Endothelial cell of umbilical vein (primary cell): ENCODE data around the gene DQX1. TPM values are rescaled to one million over a fixed set of nuclear protein-coding genes. Genes with fewer than 3 reads are reported as not detected.

Experiments used
- BruUV-seq: library from RNA; stranded (reverse); fragments of 400-500 nt; replicated peaks from 2 replicates; lab custom pipeline; 2021; lab: Mats Ljungman, UMichigan
- CTCF ChIA-PET: fragments of 300-600, 350-600 bp; sonication (Branson Sonifier 250); formaldehyde crosslinking; loops from one replicate; lab custom pipeline; 2021; ENCODE audit warnings: antibody characterized with exemption, inconsistent platforms; lab: Charles Lee
- POLR2A ChIA-PET: fragments of 300-600, 350-600 bp; sonication (Branson Sonifier 250); formaldehyde crosslinking; loops from one replicate; lab custom pipeline; 2021; ENCODE audit warnings: antibody characterized with exemption, inconsistent platforms; lab: Charles Lee
- DNase-seq: peaks from one replicate; pipeline ENCODE4 v3.0.0-alpha.2; 2011; ENCODE audit warnings: low read depth, low spot score
- FAIRE-seq: peaks from 2 replicates; lab custom pipeline; 2011; peaks lifted over from hg19 to GRCh38; lab: Jason Lieb, UNC
- H2AFZ ChIP-seq: 2 replicates; pipeline ENCODE4 v1.6.0; 2012; ENCODE audit warnings: low read depth, low read length, control low read depth, inconsistent platforms
- H3K27ac ChIP-seq: 2 replicates; pipeline ENCODE4 v1.5.1; 2011; ENCODE audit warnings: low read depth, mild to moderate bottlenecking, control low read depth, low read length, moderate library complexity; ENCODE audit not compliant: insufficient read depth
- H3K27me3 ChIP-seq, 2 experiments: 2 replicates each; pipeline versions ENCODE4 v1.6.0 to v1.6.1; 2011; ENCODE audit warnings: low read length in 2 of 2, mixed read lengths in 1 of 2; ENCODE audit not compliant: control insufficient read depth in 2 of 2, insufficient read depth in 2 of 2
- H3K36me3 ChIP-seq, 2 experiments: 2 replicates in 1 of 2; 3 replicates in 1 of 2; pipeline ENCODE4 v1.5.1; 2011; ENCODE audit warnings: low read length in 2 of 2, mild to moderate bottlenecking in 1 of 2, moderate library complexity in 1 of 2; ENCODE audit not compliant: control insufficient read depth in 2 of 2, insufficient read depth in 2 of 2; ENCODE audit errors: extremely low read depth in 1 of 2
- H3K4me1 ChIP-seq: 3 replicates; pipeline ENCODE4 v1.5.1; 2011; ENCODE audit warnings: mild to moderate bottlenecking, low read length; ENCODE audit not compliant: control insufficient read depth, insufficient read depth; ENCODE audit errors: extremely low read depth
- H3K4me2 ChIP-seq: 2 replicates; pipeline ENCODE4 v1.6.1; 2011; ENCODE audit warnings: low read length, control low read depth, mixed read lengths; ENCODE audit not compliant: insufficient read depth
- H3K4me3 ChIP-seq, 3 experiments: fragments of 200-600 bp in 1 of 3; sonication (generic), shearing (Covaris generic) in 1 of 3; replicated peaks in 1 of 3; 2 replicates each; pipeline ENCODE4 v1.5.1; 2011 to 2016; ENCODE audit warnings: control low read depth in 3 of 3, low read length in 3 of 3, mild to moderate bottlenecking in 2 of 3, inconsistent platforms in 1 of 3, low read depth in 1 of 3, moderate library complexity in 1 of 3; ENCODE audit not compliant: insufficient read depth in 1 of 3
- H3K79me2 ChIP-seq: 2 replicates; pipeline ENCODE4 v1.6.0; 2012; ENCODE audit warnings: low read length, inconsistent platforms; ENCODE audit not compliant: control insufficient read depth, insufficient read depth
- H3K9ac ChIP-seq: replicated peaks from 2 replicates; pipeline ENCODE3; 2011; ENCODE audit warnings: low read length, control low read depth; ENCODE audit not compliant: insufficient read depth; ENCODE audit errors: extremely low read depth
- H3K9me1 ChIP-seq: replicated peaks from 3 replicates; pipeline ENCODE4 v1.6.0; 2011; ENCODE audit warnings: mild to moderate bottlenecking, low read length; ENCODE audit not compliant: control insufficient read depth, insufficient read depth; ENCODE audit errors: extremely low read depth
- H3K9me3 ChIP-seq: replicated peaks from 2 replicates; pipeline ENCODE4 v1.5.1; 2012; ENCODE audit warnings: low read length, inconsistent platforms; ENCODE audit not compliant: control insufficient read depth, insufficient read depth
- H4K20me1 ChIP-seq: replicated peaks from 2 replicates; pipeline ENCODE3; 2011; ENCODE audit warnings: mild to moderate bottlenecking, low read length; ENCODE audit not compliant: control insufficient read depth, insufficient read depth; ENCODE audit errors: extremely low read depth
- CTCF ChIP-seq, 2 donors: IDR thresholded peaks; 1 replicate in 1 of 2; 2 replicates in 1 of 2; pipeline ENCODE4 v1.5.1; 2011; ENCODE audit warnings: low read length in 2 of 2, mild to moderate bottlenecking in 2 of 2, moderate library complexity in 2 of 2, control low read depth in 1 of 2, inconsistent platforms in 1 of 2, low read depth in 1 of 2; ENCODE audit not compliant: insufficient read depth in 1 of 2; ENCODE audit errors: extremely low read depth in 1 of 2
- EZH2 ChIP-seq: IDR thresholded peaks from 2 replicates; pipeline ENCODE4 v1.6.1; 2012; ENCODE audit warnings: borderline replicate concordance, low read depth, mild to moderate bottlenecking, moderate library complexity, low read length, inconsistent platforms; ENCODE audit not compliant: severe bottlenecking
- FOS ChIP-seq: IDR thresholded peaks from 2 replicates; pipeline ENCODE4 v1.6.1; 2011; ENCODE audit warnings: mild to moderate bottlenecking, low read length, moderate library complexity, borderline replicate concordance; ENCODE audit not compliant: insufficient read depth
- GATA2 ChIP-seq: IDR thresholded peaks from 2 replicates; pipeline ENCODE4 v1.7.0; 2011; ENCODE audit warnings: low read depth, mild to moderate bottlenecking, moderate library complexity, mixed read lengths, low read length; ENCODE audit not compliant: insufficient read length, insufficient read depth
- JUN ChIP-seq: IDR thresholded peaks from 2 replicates; pipeline ENCODE4 v1.6.1; 2011; ENCODE audit warnings: borderline replicate concordance, low read depth; ENCODE audit not compliant: insufficient read length, insufficient read depth
- MAX ChIP-seq: IDR thresholded peaks from 2 replicates; pipeline ENCODE4 v1.6.1; 2011; ENCODE audit not compliant: insufficient read depth, insufficient read length
- MYC ChIP-seq: IDR thresholded peaks from one replicate; pipeline ENCODE4 v1.6.1; 2011; ENCODE audit warnings: mild to moderate bottlenecking, low read depth, low read length
- POLR2A ChIP-seq: IDR thresholded peaks from 2 replicates; pipeline ENCODE4 v1.6.1; 2012; ENCODE audit warnings: low read depth, mild to moderate bottlenecking, control low read depth, low read length
- POLR2AphosphoS5 ChIP-seq: IDR thresholded peaks from 2 replicates; pipeline ENCODE4 v1.6.1; 2012; ENCODE audit warnings: low read depth, mild to moderate bottlenecking, control low read depth, low read length, moderate library complexity; ENCODE audit not compliant: insufficient read depth
- dilution Hi-C: fragments of 300-500 bp; cut with MboI; formaldehyde crosslinking; loops from one replicate; pipeline ENCODE4 v1.15.0; 2019; ENCODE audit warnings: low sequenced_read_pairs; ENCODE audit not compliant: extremely low pct_ligation_motif_present
- intact Hi-C: fragments of 100-400 bp; cut with micrococcal nuclease; formaldehyde crosslinking; loops from one replicate; pipeline ENCODE4 v1.10.0; 2022
- polyA plus RNA-seq, 4 experiments: library from polyadenylated mRNA; depleted of rRNA in 3 of 4; stranded (reverse) in 3 of 4; unstranded in 1 of 4; fragments of >200 nt; gene quantifications; 2 replicates each; pipeline versions ENCODE4 v1.2.1 to v1.2.3, GENCODE V29; 2011 to 2012; ENCODE audit warnings: missing spikeins in 1 of 4
- total RNA-seq: library from RNA; stranded (reverse); gene quantifications from 2 replicates; pipeline ENCODE4 v1.2.3, GENCODE V29; 2021

Gene DQX1
- total and polyA plus RNA-seq, 2 donors (not counting 3 experiments of a cell fraction or from before 2014, with no cell fraction given), result 0.06 to 0.44 TPM

- H3K79me2 ChIP-seq, result no peaks in the 10 kb centered on the region
- H3K27ac ChIP-seq, result no peak overlapping the region
- CTCF ChIA-PET, result interaction anchor here (1.2 to 1.5 kb wide), 2 partner anchors 8 to 11 kb away, joined by 3 to 6 read pairs; no protein-coding TSS in a partner anchor
- H3K9me1 ChIP-seq, result no peaks in the 10 kb centered on the region
- no peaks in the 10 kb centered on the region for H4K20me1 ChIP-seq
- TF ChIP-seq MAX (no peak), FOS (no peak), POLR2AphosphoS5 (no peak), GATA2 (no peak), CTCF (IDR thresholded peaks at IDR 0.05; ENCODE audit: extremely low read depth in 1 of 2, insufficient read depth in 1 of 2, low read depth in 1 of 2, low read length in 2 of 2) (no peak), POLR2A (no peak), EZH2 (no peak), JUN (no peak), MYC (no peak)
- H2AFZ ChIP-seq, result no peak overlapping the region
- no peaks in the 10 kb centered on the region for H3K9me3 ChIP-seq
- DNase-seq (no peak), FAIRE-seq (no peak)
- H3K36me3 ChIP-seq, result no peaks in the 10 kb centered on the region
- H3K4me3 ChIP-seq, result no peak overlapping the region
- POLR2A ChIA-PET, result no interaction called here
- dilution Hi-C loops, result no loop called here
- peaks cover 2 to 3% of the 10 kb centered on the region in 2 experiments for H3K27me3 ChIP-seq
- intact Hi-C loops, result no loop called here
- H3K4me2 ChIP-seq, result no peak overlapping the region
- peaks cover 7% of the 10 kb centered on the region for H3K4me1 ChIP-seq
- no TSS peak for BruUV-seq
- no peak overlapping the region for H3K9ac ChIP-seq
Observed at GRCh38 chr2:74575320-74575719, 49.3 kb upstream of the DQX1 start.
